Esophagus squamous epithelium (tissue), 5 donors: ENCODE results near the gene DNAJC10. TPM values are rescaled to one million over a fixed set of nuclear protein-coding genes. Genes with fewer than 3 reads are reported as not detected.
A peak's percentile ranks its signal among the peaks of the same experiment; 100 is the strongest.

Experiments
- DNase-seq: peaks from one replicate; lab custom pipeline; 2025; lab: John Stamatoyannopoulos, UW
- H3K27ac ChIP-seq, 4 donors: fragments of 200-600 bp; sonication (generic); one replicate each; pipeline ENCODE4 v1.5.1; 2016 to 2019; ENCODE audit warnings: mild to moderate bottlenecking in 1 of 4
- H3K27me3 ChIP-seq, 4 donors: fragments of 200-600 bp; sonication (generic); 1 replicate in 3 of 4; 2 replicates in 1 of 4; pipeline versions ENCODE4 v1.5.1 to v1.6.0; 2017 to 2021; ENCODE audit warnings: antibody characterized with exemption in 1 of 4
- H3K36me3 ChIP-seq, 3 donors: fragments of 200-600 bp; sonication (generic); one replicate each; pipeline ENCODE4 v1.5.1; 2016 to 2019
- H3K4me1 ChIP-seq, 3 donors: fragments of 200-600 bp; sonication (generic); one replicate each; pipeline ENCODE4 v1.5.1; 2017 to 2019
- H3K4me3 ChIP-seq, 4 donors: fragments of 200-600 bp; sonication (generic); 1 replicate in 3 of 4; 2 replicates in 1 of 4; pipeline ENCODE4 v1.5.1; 2016 to 2019; ENCODE audit warnings: mild to moderate bottlenecking in 2 of 4, moderate library complexity in 1 of 4
- H3K9me3 ChIP-seq, 3 donors: fragments of 200-600 bp; sonication (generic); one replicate each; pipeline ENCODE4 v1.5.1; 2016 to 2019
- POLR2A ChIP-seq, 4 donors: fragments of 450-650 bp; IDR thresholded peaks; one replicate each; pipeline ENCODE4 v1.6.1; 2017; ENCODE audit warnings: antibody characterized with exemption in 4 of 4, mild to moderate bottlenecking in 4 of 4, moderate library complexity in 3 of 4
- WGBS, 2 donors: methylation state at CpG; one replicate each; pipeline ENCODE4 v1.1.5; 2018; 5-methylcytosine and 5-hydroxymethylcytosine counted together
- intact Hi-C: fragments of 100-400 bp; cut with DNase I; formaldehyde crosslinking; loops from one replicate; pipeline ENCODE4 v1.15.0; 2022
- total RNA-seq, 4 donors: library from RNA; depleted of rRNA; stranded (reverse); fragments of >200 nt; gene quantifications; one replicate each; pipeline ENCODE4 v1.1.0, GENCODE V29; 2016
- TF ChIP-seq, protein P1 (sequence below), 6 experiments: fragments of 450-650 bp in 4 of 6; fragments of 200-600 bp in 2 of 6; sonication (generic) in 2 of 6; IDR thresholded peaks; one replicate each; pipeline ENCODE4 v1.5.1; 2016 to 2019; ENCODE audit warnings: antibody characterized with exemption in 6 of 6, mild to moderate bottlenecking in 4 of 6, moderate library complexity in 4 of 6
- donor health status: DM: yes; HTN: yes; CAD: no.

The DNAJC10 gene
- 10 to 100 TPM; 26.0 to 46.0 (median 32.3) TPM for total RNA-seq

DNA sequence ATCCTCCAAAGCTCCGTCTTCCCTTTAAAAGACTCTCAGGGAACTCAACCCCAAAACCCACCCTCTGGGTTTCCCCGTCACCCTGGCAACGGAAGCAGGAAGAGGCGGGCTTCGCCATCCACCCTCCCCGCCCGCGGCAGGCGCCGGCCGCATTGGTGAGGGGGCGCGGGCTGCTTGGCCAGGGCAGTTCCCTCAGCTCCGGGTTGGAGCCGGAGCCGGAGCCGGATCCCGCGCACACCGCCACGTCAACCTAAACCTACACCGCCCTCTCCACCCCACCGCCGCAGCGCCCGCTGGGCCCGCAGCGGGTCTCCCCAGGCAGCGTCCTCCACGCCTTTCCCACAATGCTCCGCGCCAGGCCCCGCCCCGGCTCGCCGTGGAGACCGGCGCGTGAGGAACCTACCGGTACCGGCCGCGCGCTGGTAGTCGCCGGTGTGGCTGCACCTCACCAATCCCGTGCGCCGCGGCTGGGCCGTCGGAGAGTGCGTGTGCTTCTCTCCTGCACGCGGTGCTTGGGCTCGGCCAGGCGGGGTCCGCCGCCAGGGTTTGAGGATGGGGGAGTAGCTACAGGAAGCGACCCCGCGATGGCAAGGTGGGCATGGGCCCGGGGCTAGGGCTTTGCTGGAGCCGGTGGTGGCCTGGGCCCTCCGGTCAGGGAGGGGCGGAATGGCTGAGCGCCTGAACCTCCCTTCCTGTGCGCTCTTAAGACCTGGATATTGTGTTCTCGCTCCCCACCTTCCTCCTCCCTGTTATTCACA lies at the start of gene DNAJC10:
Gene DNAJC10 (plus strand): TSS at position 366 of the 758 bp plus-strand sequence. CDS start 1,830 bp downstream, outside the sequence.
- Histone ChIP-seq H3K4me1 (peaks cover 0 to 36% (median 10%) of the 10 kb centered on the region in 3 donors), H3K4me3 (peak within 1 kb of the TSS; percentile 88 to 99 (median 92)), H3K27me3 (no peaks in the 10 kb centered on the region), H3K9me3 (no peaks in the 10 kb centered on the region), H3K36me3 (peaks cover 0 to 12% (median 0%) of the 10 kb centered on the region in 3 donors), H3K27ac (peak within 1 kb of the TSS; percentile 80 to 95 (median 88))
- DNase-seq = peak; percentile 40
- intact Hi-C loops = no loop called here
- peak in 2 of 4 donors; percentile 9 to 73 for TF ChIP-seq POLR2A (IDR thresholded peaks at IDR 0.05)
- TF ChIP-seq, protein P1, sequence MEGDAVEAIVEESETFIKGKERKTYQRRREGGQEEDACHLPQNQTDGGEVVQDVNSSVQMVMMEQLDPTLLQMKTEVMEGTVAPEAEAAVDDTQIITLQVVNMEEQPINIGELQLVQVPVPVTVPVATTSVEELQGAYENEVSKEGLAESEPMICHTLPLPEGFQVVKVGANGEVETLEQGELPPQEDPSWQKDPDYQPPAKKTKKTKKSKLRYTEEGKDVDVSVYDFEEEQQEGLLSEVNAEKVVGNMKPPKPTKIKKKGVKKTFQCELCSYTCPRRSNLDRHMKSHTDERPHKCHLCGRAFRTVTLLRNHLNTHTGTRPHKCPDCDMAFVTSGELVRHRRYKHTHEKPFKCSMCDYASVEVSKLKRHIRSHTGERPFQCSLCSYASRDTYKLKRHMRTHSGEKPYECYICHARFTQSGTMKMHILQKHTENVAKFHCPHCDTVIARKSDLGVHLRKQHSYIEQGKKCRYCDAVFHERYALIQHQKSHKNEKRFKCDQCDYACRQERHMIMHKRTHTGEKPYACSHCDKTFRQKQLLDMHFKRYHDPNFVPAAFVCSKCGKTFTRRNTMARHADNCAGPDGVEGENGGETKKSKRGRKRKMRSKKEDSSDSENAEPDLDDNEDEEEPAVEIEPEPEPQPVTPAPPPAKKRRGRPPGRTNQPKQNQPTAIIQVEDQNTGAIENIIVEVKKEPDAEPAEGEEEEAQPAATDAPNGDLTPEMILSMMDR (IDR thresholded peaks at IDR 0.05) = no peak
- whole genome bisulfite sequencing, 2 donors = 0% methylated on average over 21 to 23 of the region's 69 CpGs

DNA sequence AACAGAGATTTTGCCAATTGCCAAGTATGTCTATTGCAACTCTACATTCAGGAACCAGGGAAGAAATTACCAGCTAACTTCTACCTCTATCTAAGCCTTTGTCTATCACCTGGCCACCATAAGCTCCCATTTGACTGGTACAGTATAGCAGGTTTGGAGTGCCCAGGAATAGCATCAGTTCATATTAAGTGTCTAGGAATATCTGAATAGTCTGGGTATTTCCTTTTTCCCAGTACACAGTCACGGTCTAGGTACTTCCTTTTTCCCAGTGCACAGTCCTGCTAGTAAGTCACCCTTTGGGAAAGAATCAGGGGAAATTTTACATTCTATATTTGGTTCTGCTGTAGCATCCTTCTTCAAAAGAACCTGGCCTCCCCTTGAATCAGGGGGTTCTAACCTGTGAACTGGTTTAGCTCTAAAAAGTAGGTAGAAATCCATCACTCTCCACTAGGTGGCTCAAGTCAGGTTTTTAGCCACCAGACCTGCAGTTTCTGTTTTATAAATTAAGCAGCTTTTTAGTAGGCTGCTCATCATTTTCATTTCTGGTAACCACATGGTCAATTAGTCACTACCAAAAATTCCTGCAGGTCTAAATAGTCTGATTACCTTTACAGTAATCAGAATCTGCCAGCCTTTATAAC lies 49.3 kb upstream of the DNAJC10 start:
- TF ChIP-seq POLR2A (IDR thresholded peaks at IDR 0.05) = no peak
- TF ChIP-seq, protein P1 (IDR thresholded peaks at IDR 0.05) = peak in 5 of 6 experiments; percentile 20 to 42 (median 24)
- no peak for DNase-seq
- no peaks in the 10 kb centered on the region for H3K27me3 ChIP-seq
- intact Hi-C loops = no loop called here
- H3K36me3 ChIP-seq = no peaks in the 10 kb centered on the region
- H3K27ac ChIP-seq = no peak overlapping the region
- H3K4me3 ChIP-seq = no peak overlapping the region
- WGBS, 2 donors = 64 to 80% methylated on average over 1 of the region's 1 CpG
- no peaks in the 10 kb centered on the region for H3K9me3 ChIP-seq
- no peaks in the 10 kb centered on the region for H3K4me1 ChIP-seq

DNA sequence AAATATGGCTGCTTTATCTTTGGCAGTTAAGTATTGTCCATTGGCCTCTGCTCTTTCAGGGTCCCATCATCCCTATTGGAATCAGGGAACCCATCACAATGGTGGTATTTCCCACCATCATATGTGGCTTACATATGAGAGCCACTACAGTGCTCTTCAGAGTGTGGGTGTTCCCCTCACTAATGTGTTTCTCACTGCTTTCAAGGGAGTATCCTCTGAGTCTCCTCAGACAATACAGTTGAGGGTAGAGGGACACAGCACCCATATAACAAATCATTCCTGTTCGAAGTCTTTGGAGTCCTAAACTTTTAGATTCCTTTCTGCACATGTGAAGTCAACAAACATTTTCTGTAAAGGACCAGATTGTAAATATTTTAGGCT lies 48.8 kb upstream of the DNAJC10 start:
- Histone ChIP-seq H3K9me3 (no peaks in the 10 kb centered on the region), H3K36me3 (no peaks in the 10 kb centered on the region), H3K4me1 (no peaks in the 10 kb centered on the region), H3K4me3 (no peak overlapping the region), H3K27ac (no peak overlapping the region), H3K27me3 (no peaks in the 10 kb centered on the region)
- TF ChIP-seq POLR2A (IDR thresholded peaks at IDR 0.05) = no peak
- TF ChIP-seq, protein P1 (IDR thresholded peaks at IDR 0.05) = peak in 1 of 6 experiments; percentile 1
- no peak for DNase-seq
- intact Hi-C loops = no loop called here
- WGBS, 2 donors = 46 to 50% methylated on average over 1 of the region's 1 CpG

GRCh38 chr2:182668671-182669070 lies 47.4 kb upstream of the DNAJC10 start:
- Histone ChIP-seq H3K4me1 (no peaks in the 10 kb centered on the region), H3K27ac (no peak overlapping the region), H3K27me3 (no peaks in the 10 kb centered on the region), H3K9me3 (no peaks in the 10 kb centered on the region), H3K4me3 (no peak overlapping the region), H3K36me3 (no peaks in the 10 kb centered on the region)
- TF ChIP-seq, protein P1 (IDR thresholded peaks at IDR 0.05) = no peak
- no peak for TF ChIP-seq POLR2A (IDR thresholded peaks at IDR 0.05)
- intact Hi-C loops = no loop called here
- no peak for DNase-seq
- 59 to 71% methylated on average over 5 to 6 of the region's 6 CpGs for WGBS, 2 donors
